OCI-LY7 (cell line): ENCODE data around the gene AMY2B.
"Not testable (repeated sequence)": the region's sequence is repeated elsewhere in the genome, so short reads cannot be mapped to it uniquely, and the experiment has no call there.

Source experiments
- EZH2phosphoT487 ChIP-seq: fragments of 200-600 bp; sonication (generic); IDR thresholded peaks from 2 replicates; pipeline ENCODE4 v1.6.1; 2018; ENCODE audit warnings: low read depth, borderline replicate concordance, mild to moderate bottlenecking, mixed run types, antibody characterized with exemption, low read length, moderate library complexity, mixed read lengths
- TF ChIP-seq, protein P1 (sequence below): fragments of 200-600 bp; sonication (generic); conservative IDR thresholded peaks from 2 replicates; pipeline ENCODE4 v1.5.1; 2014; ENCODE audit warnings: mild to moderate bottlenecking, antibody characterized with exemption, low read length, moderate library complexity, mixed read lengths

DNA sequence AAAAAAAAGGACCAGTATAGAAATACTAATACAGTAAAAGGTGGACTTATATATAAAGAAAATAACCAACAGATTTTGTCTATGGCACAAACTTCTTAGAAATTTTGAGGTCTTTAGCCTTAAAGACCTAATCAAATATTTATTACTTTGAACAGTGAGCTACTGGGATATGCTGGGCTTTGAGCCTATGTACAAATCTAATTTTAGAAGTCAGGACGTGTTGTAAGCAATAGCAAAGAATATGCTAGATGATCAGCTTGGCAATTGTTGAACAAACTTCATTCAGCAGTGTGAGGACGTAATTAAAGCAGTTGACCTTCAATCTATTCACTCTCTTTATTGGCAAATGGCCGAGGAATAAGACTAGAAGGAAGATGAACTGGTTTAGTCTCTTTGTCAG, 31.4 kb downstream of the AMY2B start:
- TF ChIP-seq EZH2phosphoT487: not testable (repeated sequence)
- TF ChIP-seq, protein P1, sequence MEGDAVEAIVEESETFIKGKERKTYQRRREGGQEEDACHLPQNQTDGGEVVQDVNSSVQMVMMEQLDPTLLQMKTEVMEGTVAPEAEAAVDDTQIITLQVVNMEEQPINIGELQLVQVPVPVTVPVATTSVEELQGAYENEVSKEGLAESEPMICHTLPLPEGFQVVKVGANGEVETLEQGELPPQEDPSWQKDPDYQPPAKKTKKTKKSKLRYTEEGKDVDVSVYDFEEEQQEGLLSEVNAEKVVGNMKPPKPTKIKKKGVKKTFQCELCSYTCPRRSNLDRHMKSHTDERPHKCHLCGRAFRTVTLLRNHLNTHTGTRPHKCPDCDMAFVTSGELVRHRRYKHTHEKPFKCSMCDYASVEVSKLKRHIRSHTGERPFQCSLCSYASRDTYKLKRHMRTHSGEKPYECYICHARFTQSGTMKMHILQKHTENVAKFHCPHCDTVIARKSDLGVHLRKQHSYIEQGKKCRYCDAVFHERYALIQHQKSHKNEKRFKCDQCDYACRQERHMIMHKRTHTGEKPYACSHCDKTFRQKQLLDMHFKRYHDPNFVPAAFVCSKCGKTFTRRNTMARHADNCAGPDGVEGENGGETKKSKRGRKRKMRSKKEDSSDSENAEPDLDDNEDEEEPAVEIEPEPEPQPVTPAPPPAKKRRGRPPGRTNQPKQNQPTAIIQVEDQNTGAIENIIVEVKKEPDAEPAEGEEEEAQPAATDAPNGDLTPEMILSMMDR: not testable (repeated sequence)
